ENCODE results near the gene RTRAF.

RTRAF gene

DNA sequence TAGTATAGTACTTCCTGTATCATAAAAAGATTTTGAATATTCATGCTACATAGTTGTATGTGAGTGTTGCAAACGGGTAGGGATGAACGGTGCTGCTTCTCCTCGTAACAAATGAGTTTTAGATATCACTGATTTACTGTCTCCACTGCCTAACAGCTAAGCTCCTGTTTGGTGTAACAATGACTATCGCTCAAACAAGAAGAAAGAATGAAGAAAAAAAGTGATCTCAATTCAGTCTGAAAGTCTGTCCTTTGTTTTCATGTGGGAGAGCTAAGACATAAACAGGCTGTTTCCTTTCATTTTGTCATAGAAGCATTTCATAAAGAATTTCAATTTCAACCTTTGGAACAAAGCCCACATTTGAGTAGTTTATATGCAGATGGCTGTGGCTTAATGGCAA, 26.1 kb upstream of the RTRAF start:
- peaks cover 34% of the 10 kb centered on the region for H3K36me3 Mint-ChIP-seq (ENCODE audit: low read depth)
- no peaks in the 10 kb centered on the region for H3K4me1 Mint-ChIP-seq
- TF ChIP-seq, protein P1, sequence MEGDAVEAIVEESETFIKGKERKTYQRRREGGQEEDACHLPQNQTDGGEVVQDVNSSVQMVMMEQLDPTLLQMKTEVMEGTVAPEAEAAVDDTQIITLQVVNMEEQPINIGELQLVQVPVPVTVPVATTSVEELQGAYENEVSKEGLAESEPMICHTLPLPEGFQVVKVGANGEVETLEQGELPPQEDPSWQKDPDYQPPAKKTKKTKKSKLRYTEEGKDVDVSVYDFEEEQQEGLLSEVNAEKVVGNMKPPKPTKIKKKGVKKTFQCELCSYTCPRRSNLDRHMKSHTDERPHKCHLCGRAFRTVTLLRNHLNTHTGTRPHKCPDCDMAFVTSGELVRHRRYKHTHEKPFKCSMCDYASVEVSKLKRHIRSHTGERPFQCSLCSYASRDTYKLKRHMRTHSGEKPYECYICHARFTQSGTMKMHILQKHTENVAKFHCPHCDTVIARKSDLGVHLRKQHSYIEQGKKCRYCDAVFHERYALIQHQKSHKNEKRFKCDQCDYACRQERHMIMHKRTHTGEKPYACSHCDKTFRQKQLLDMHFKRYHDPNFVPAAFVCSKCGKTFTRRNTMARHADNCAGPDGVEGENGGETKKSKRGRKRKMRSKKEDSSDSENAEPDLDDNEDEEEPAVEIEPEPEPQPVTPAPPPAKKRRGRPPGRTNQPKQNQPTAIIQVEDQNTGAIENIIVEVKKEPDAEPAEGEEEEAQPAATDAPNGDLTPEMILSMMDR (IDR thresholded peaks at IDR 0.05) = no peak
- DNase-seq = no peak
- no peaks in the 10 kb centered on the region for H3K27me3 Mint-ChIP-seq (ENCODE audit: low read depth, poor library complexity)
- H3K9me3 Mint-ChIP-seq = peaks cover 29% of the 10 kb centered on the region
- no peak overlapping the region for H3K4me3 Mint-ChIP-seq
- H3K27ac Mint-ChIP-seq = no peak overlapping the region

DNA sequence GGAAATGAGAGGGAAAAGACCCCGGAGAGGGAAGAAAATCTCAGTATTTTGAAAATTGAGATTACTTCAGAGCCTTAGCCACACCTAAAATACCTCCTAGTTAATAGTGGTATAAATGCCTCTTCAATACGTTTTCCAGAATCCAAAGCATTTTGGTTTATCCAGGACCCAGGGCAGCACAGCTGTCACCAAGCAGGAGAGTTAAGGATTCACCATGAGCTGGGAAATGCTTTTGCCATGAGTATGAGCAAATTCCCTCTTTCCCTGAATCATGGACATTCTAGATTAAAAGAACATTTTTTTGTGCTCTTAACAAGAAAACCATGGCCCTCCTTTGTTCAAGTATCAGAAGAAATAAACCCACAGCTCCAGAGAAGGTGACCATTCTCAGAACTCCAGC, 21.8 kb upstream of the RTRAF start:
- no peak for DNase-seq
- no peaks in the 10 kb centered on the region for H3K36me3 Mint-ChIP-seq (ENCODE audit: low read depth)
- TF ChIP-seq, protein P1 (IDR thresholded peaks at IDR 0.05) = no peak
- H3K27ac Mint-ChIP-seq = no peak overlapping the region
- H3K4me1 Mint-ChIP-seq = no peaks in the 10 kb centered on the region
- H3K9me3 Mint-ChIP-seq = no peaks in the 10 kb centered on the region
- no peak overlapping the region for H3K4me3 Mint-ChIP-seq
- H3K27me3 Mint-ChIP-seq (ENCODE audit: low read depth, poor library complexity) = peaks cover 3% of the 10 kb centered on the region

DNA sequence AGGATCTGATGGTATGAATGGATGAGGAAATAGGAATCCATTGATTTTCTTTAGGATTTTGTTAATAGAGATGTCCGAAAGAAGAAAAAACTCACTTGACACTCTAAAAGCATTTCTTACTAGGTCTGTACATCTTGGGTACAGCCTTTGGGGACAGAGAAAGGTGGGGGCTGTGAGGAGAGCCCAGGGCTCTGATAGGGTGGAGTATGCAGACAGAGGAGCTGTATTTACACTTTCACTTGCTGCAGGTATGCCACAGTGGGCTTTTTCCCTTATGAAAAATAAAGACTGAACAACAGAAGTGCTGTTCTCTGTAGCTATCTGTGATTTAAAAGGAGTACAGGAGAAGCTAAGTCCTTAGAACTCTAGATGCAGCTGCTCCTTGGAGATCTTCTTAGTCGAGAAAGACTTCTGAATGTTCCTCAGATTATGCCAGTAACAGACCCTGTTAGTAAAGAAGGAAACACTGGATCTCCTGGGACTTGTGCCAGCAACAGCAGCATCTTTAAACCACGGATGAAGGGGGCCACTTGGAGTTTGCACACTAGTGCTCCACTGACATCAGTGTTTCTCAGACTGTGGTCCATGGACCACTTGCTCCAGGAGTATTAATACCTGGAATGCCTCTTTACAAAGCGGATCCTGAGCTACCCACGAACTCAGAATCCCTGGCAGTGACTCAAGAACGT, 19.4 kb upstream of the RTRAF start:
- Mint-ChIP-seq H3K36me3 (ENCODE audit: low read depth) (no peaks in the 10 kb centered on the region), H3K27ac (no peak overlapping the region), H3K9me3 (no peaks in the 10 kb centered on the region), H3K4me3 (no peak overlapping the region), H3K27me3 (ENCODE audit: low read depth, poor library complexity) (peaks cover 3% of the 10 kb centered on the region), H3K4me1 (peaks cover under 1% of the 10 kb centered on the region)
- TF ChIP-seq, protein P1 (IDR thresholded peaks at IDR 0.05) = no peak
- DNase-seq = no peak

DNA sequence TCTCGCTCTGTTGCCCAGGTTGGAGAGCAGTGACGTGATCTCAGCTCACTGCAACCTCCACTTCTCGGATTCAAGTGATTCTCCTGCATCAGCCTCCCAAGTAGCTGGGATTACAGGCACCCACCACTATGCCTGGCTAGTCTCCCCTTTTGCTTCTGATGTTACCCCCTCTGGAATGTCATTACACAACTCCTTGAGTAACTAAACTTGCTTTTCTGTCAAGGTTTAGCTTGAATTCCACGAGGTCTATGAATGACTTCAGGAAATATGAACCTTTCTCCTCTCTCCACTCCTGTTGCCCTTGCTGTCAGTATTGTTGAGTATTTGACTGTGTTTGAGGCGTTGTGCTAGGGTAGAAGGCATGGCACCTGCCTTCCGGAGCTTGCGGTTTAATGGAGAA, 16.8 kb upstream of the RTRAF start:
- no peaks in the 10 kb centered on the region for H3K36me3 Mint-ChIP-seq (ENCODE audit: low read depth)
- peaks cover 3% of the 10 kb centered on the region for H3K27me3 Mint-ChIP-seq (ENCODE audit: low read depth, poor library complexity)
- no peak overlapping the region for H3K4me3 Mint-ChIP-seq
- no peaks in the 10 kb centered on the region for H3K9me3 Mint-ChIP-seq
- DNase-seq = no peak
- H3K4me1 Mint-ChIP-seq = peaks cover 7% of the 10 kb centered on the region
- TF ChIP-seq, protein P1 (IDR thresholded peaks at IDR 0.05) = no peak
- H3K27ac Mint-ChIP-seq = no peak overlapping the region

DNA sequence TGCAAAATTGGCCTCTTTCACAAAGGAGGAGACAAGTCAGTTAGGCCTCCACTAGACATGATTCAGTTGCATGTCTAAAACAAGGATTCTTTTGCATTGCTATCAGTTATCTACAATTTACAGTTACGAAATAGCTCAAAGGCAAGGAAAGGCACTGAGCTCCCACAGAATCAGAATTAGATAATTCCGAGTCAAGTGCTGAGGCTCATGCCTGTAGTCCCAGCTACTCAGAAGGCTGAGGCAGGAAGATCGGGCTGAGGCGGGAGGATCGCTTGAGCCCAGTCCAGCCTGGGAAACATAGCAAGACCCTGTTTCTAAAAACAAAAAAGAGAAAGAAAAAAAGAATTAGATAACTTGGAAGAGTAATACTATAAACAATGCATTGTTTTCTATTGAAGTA, 12.3 kb upstream of the RTRAF start:
- no peaks in the 10 kb centered on the region for H3K9me3 Mint-ChIP-seq
- H3K27me3 Mint-ChIP-seq (ENCODE audit: low read depth, poor library complexity) = no peaks in the 10 kb centered on the region
- no peaks in the 10 kb centered on the region for H3K36me3 Mint-ChIP-seq (ENCODE audit: low read depth)
- H3K4me1 Mint-ChIP-seq = peaks cover 7% of the 10 kb centered on the region
- DNase-seq = no peak
- no peak overlapping the region for H3K27ac Mint-ChIP-seq
- H3K4me3 Mint-ChIP-seq = no peak overlapping the region
- TF ChIP-seq, protein P1 (IDR thresholded peaks at IDR 0.05) = no peak

DNA sequence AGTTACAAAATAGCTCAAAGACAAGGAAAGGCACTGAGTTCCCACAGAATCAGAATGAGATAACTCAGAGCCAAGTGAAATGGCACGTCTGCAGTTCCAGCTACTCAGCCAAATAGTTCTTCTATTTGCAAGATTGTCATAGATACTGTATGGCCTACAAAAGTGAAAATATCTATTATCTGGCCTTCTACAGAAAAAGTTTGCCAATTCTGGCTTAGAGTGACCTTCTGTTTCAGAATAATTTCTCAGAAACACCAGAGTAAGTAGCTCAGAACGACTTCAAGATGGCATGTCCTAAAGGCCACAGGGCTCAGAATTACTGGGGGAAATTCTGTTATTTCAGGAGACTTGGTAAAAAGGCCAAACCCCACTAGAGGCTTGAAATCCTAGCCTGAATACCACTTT, 10.7 kb upstream of the RTRAF start:
- no peak overlapping the region for H3K27ac Mint-ChIP-seq
- H3K36me3 Mint-ChIP-seq (ENCODE audit: low read depth) = no peaks in the 10 kb centered on the region
- no peak overlapping the region for H3K4me3 Mint-ChIP-seq
- H3K4me1 Mint-ChIP-seq = peaks cover 7% of the 10 kb centered on the region
- TF ChIP-seq, protein P1 (IDR thresholded peaks at IDR 0.05) = no peak
- peaks cover 4% of the 10 kb centered on the region for H3K27me3 Mint-ChIP-seq (ENCODE audit: low read depth, poor library complexity)
- H3K9me3 Mint-ChIP-seq = peaks cover under 1% of the 10 kb centered on the region
- no peak for DNase-seq
